ENCODE results near the gene RXRB. TPM values are rescaled to one million over a fixed set of nuclear protein-coding genes. Genes with fewer than 3 reads are reported as not detected.

The RXRB gene
- polyA plus RNA-seq, 2 of the 4 experiments (the other 2 are of a cell fraction) = 15.6 to 20.3 TPM

GRCh38 chr6:33171016-33171879 is 29.2 kb downstream of the RXRB start:
- ATAC-seq (no peak), DNase-seq (ENCODE audit: low read depth in 1 of 2, low spot score in 1 of 2) (no peak), FAIRE-seq (no peak)
- ChIA-PET POLR2A (no interaction called here), CTCF (interaction anchor here (1.1 to 2.3 kb wide), 8 partner anchors 11 to 187 kb away, joined by 3 to 11 read pairs (median 8); no protein-coding TSS in a partner anchor)
- Histone ChIP-seq H3K4me1 (no peaks in the 10 kb centered on the region), H3K4me2 (no peak overlapping the region), H3K27ac (no peak overlapping the region), H3K9me3 (no peaks in the 10 kb centered on the region), H3K4me3 (no peak overlapping the region)
- WGBS (ENCODE audit: missing lambda C conversion rate) = 36% methylated on average over 6 of the region's 11 CpGs
- TF ChIP-seq E2F6 (IDR thresholded peaks at IDR 0.05; ENCODE audit: borderline replicate concordance, low read depth) (no peak), ATOH8 (CRISPR knock-in tag; IDR thresholded peaks at IDR 0.05; ENCODE audit: low read depth) (no peak), HMGXB4 (CRISPR knock-in tag; IDR thresholded peaks at IDR 0.05; ENCODE audit: borderline replicate concordance) (no peak), FOSB (CRISPR knock-in tag; IDR thresholded peaks at IDR 0.05) (no peak), USF2 (IDR thresholded peaks at IDR 0.05) (no peak)

GRCh38 chr6:33170176-33171015 is 30.1 kb downstream of the RXRB start:
- Histone ChIP-seq H3K27ac (no peak overlapping the region), H3K9me3 (no peaks in the 10 kb centered on the region), H3K4me1 (no peaks in the 10 kb centered on the region), H3K4me3 (no peak overlapping the region), H3K4me2 (no peak overlapping the region)
- ATAC-seq (no peak), DNase-seq (ENCODE audit: low read depth in 1 of 2, low spot score in 1 of 2) (no peak), FAIRE-seq (no peak)
- WGBS (ENCODE audit: missing lambda C conversion rate) = 77% methylated on average over 9 of the region's 9 CpGs
- ChIA-PET POLR2A (no interaction called here), CTCF (no interaction called here)
- no peak for TF ChIP-seq HES2 (IDR thresholded peaks at IDR 0.05)
- no peak for TF ChIP-seq HOXB13 (CRISPR knock-in tag; IDR thresholded peaks at IDR 0.05; ENCODE audit: low read depth)
- no peak for TF ChIP-seq E2F6 (IDR thresholded peaks at IDR 0.05; ENCODE audit: borderline replicate concordance, low read depth)
- TF ChIP-seq FOSB (CRISPR knock-in tag; IDR thresholded peaks at IDR 0.05) = no peak
- no peak for TF ChIP-seq KDM1A (IDR thresholded peaks at IDR 0.05; ENCODE audit: low read depth)
- TF ChIP-seq SREBF2 (IDR thresholded peaks at IDR 0.05) = no peak
- no peak for TF ChIP-seq RAD21 (conservative IDR thresholded peaks at IDR 0.05 in 1 of 2, IDR thresholded peaks at IDR 0.05 in 1 of 2)
- no peak for TF ChIP-seq MYC (IDR thresholded peaks at IDR 0.05; ENCODE audit: borderline replicate concordance, low read length)
- no peak for TF ChIP-seq RARB (CRISPR knock-in tag; IDR thresholded peaks at IDR 0.05)
- no peak for TF ChIP-seq EHMT2 (IDR thresholded peaks at IDR 0.05; ENCODE audit: low read depth)
- TF ChIP-seq MAFK (IDR thresholded peaks at IDR 0.05; ENCODE audit: partially characterized antibody) = no peak
- TF ChIP-seq POLR2AphosphoS2 (conservative IDR thresholded peaks at IDR 0.05; ENCODE audit: low read length) = no peak
- TF ChIP-seq EHF (CRISPR knock-in tag; IDR thresholded peaks at IDR 0.05) = no peak
- TF ChIP-seq NFE2L2 (conservative IDR thresholded peaks at IDR 0.05; ENCODE audit: low read length) = no peak
- no peak for TF ChIP-seq USF2 (IDR thresholded peaks at IDR 0.05)

Measured in A549 (cell line).